ENCODE measurements around the gene IMMP2L.

The IMMP2L gene

GRCh38 chr7:111556977-111557376, 5.3 kb downstream of the IMMP2L start:
- DNase-seq: no peak

- DNase-seq: no peak
Observed at GRCh38 chr7:111554086-111554485, 8.2 kb downstream of the IMMP2L start.

- no peak for DNase-seq
Observed at GRCh38 chr7:111541067-111541466, 21.2 kb downstream of the IMMP2L start.

DNA sequence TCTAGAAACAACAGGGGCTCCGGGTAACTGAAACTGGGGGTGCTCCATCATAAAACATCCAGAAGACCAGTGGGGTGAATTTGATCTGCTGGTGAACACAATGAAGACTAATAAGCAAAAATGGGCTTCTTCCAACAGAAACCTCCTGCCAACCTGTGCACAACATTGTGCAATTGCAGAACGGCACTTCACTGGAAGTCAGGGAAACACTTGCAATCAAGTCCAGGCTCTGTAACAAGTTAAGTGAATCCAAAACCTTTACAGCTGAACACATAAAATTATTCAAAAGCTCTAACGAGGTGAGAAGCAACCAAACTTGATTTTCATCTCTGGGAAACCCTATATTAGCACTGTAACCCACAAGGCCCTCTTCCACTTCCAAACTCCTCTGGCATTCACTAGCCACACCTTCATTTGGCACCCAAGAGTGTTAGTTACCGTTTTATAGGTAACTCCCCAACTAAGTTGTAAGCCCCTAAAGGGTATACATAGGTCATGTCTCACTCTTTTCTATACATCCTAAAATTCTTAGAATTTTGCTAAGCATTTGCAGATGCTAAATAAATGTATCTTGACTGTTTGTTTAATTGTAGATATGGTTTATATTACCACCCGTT, 22.0 kb downstream of the IMMP2L start:
- no peak for DNase-seq

DNA sequence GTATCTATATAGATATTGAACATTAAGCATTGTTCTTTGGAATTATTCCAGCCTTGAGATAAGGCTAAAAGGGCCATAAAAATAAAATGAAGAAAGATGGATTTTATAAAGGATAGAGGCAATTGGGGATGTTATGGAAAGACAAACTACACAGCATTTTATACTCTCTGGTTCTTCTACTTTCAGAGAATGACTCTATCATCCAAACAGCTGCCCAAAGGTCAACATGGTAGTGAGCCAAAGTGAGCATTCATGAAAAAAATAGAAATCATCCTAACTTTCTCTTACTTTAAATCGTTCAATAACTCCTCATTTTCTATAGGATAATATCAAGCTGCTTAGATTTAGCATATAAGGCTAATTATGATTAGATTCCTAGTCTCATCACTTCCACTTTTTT, 25.2 kb downstream of the IMMP2L start:
- no peak for DNase-seq

GRCh38 chr7:111535142-111535870, 27.0 kb downstream of the IMMP2L start:
- no peak for DNase-seq

DNA sequence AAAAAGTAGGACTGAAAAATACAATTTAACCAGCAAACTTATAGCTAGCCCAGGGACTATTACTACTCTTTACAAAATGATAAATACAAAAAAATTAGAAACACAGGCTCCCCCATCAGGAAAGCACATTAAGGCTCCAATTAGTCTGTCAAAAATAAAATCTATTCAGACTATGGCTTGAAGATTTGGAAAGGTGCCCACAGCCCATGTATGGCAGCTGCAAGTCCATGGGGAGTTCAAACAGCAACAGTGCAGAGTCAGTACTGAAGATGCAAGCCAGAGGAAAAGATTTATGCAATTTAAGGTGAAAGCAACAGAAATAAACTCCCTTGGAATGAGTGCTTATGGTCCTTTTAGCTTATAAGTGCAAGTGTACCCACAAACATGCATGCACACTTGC, 29.7 kb downstream of the IMMP2L start:
- no peak for DNase-seq

- DNase-seq: no peak
Observed at GRCh38 chr7:111531993-111532392, 30.3 kb downstream of the IMMP2L start.

DNA sequence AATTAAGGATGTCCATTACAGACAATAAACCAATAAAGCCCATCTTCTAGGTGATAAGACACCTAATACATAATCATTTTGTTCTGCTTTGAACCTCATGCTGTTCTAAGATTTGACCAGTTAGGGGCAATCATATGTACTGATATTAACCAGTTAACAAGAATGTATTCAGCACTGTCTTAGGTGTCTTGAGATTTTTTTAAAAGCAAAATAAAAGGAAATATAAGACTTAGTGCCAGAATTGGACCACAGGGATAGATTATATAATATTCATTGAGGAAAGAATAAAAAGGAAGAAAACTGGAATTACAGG, 32.0 kb downstream of the IMMP2L start:
- DNase-seq: no peak

DNA sequence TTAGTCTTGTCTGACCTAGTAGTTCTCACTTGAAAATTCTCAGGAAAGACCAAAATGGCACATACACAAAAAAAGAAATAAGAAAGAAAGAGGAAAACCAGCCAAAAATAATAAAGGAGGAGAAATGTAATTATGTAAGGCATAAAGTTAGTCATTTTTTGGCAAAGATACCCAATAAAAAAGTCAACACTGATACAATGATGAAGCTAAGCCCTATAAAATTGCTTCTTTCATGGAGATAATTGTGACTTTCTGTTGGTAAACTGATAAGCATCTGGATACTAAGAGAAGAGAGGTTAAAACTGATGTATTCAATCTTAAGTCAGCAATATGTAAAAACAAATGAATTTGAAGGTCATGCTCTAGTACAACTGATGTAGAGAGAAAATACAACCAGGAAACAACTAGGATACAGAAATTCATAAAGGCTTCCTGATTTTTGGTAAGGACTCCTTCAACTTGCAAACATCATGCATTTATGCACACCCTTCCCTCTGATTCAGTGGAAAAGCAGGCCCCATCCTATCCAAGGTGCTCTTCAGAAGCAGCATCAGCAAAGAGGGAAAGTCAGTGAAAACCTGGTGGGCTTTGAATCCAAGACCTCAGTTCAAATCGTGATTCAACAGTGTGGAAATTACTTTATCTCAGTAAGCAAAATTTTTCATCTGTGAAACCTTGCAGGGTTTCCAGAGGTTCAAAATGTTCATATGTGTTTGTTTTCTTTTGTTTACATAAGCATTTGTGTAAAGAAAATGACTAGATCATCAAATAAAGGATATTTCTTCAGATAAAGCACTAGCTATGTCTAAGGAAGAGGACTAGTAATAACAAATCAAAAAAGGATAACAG, 32.6 kb downstream of the IMMP2L start:
- DNase-seq: no peak

DNA sequence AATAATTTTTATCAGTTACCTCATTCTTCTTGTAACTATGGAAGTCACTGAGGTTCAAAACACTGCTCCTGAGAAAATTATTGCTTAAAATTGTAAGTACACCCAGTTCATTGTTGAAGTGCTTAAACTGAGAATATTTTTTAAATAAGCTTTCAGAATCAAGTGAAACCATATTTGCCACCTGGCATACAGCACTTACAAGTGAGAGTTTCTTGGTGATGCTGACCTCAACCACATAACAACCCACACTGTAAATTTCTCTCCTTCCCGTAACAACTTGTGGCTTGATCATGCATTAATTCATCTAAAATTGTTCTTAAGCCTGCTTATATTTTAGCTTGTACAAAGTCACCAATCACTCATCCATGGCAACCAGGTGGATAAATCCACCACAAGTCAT, 34.0 kb downstream of the IMMP2L start:
- DNase-seq: no peak

- no peak for DNase-seq
Observed at GRCh38 chr7:111527545-111527944, 34.7 kb downstream of the IMMP2L start.

DNA sequence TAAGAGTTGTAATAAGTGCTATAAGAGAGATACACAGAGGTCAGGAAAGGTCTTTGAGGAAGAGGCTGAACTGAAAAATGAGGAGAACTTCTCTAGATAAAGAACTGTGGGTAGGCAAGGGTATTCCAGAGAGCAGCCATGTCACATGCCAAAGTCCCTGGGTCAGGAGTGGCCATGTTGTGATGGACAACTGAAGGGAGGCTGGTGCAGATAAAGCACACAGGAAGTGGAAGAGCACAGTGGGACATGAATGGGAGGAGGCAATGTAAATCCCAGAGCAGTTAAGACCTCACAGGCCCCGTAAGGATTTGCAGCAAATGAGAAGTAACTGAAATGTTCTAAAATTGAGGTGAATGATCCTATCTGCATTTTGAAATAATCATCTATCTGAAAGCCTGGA, 37.2 kb downstream of the IMMP2L start:
- DNase-seq: no peak

DNA sequence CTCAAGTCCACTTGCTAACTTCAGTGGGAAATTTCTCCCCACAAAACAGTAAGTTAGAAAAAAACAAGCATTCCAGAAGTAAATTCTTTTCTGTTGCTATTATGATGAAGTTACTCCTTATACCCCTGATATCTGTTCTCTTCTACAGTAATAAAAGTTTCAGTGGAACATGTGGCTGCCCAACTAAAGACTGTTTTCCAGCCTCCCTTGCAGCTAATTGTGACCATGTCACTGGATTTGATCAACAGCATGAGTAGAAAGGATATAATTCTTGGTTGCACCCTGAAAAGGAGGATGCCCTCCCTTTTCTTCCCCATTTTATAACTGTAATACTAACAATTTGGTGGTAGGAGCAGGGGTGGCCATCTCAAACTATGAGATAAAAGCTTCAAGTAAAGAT, 40.6 kb downstream of the IMMP2L start:
- no peak for DNase-seq

GRCh38 chr7:111518264-111518663, 44.0 kb downstream of the IMMP2L start:
- no peak for DNase-seq

GRCh38 chr7:111517549-111517951, 44.7 kb downstream of the IMMP2L start:
- DNase-seq: no peak

- DNase-seq: no peak
Observed at GRCh38 chr7:111516612-111517011, 45.7 kb downstream of the IMMP2L start.

- DNase-seq: no peak
Observed at GRCh38 chr7:111513566-111513965, 48.7 kb downstream of the IMMP2L start.

DNA sequence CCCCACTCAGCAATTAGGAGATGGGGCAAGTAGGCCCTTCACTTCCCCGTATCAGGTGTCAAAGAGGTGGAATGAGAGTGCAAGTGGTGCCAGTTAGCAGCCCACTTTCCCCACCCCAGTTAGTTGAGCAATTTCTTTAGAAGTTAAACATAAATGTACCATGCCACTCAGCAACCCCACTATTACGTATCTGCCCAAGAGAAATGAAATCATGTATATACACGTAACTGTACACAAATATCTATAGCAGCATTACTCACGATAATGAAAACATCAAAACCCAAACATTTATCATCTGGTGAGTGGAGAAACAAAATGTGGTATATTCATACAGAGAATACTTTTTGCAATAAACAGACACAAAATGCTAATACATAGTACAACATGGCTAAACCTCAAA, 50.4 kb downstream of the IMMP2L start:
- no peak for DNase-seq

DNA sequence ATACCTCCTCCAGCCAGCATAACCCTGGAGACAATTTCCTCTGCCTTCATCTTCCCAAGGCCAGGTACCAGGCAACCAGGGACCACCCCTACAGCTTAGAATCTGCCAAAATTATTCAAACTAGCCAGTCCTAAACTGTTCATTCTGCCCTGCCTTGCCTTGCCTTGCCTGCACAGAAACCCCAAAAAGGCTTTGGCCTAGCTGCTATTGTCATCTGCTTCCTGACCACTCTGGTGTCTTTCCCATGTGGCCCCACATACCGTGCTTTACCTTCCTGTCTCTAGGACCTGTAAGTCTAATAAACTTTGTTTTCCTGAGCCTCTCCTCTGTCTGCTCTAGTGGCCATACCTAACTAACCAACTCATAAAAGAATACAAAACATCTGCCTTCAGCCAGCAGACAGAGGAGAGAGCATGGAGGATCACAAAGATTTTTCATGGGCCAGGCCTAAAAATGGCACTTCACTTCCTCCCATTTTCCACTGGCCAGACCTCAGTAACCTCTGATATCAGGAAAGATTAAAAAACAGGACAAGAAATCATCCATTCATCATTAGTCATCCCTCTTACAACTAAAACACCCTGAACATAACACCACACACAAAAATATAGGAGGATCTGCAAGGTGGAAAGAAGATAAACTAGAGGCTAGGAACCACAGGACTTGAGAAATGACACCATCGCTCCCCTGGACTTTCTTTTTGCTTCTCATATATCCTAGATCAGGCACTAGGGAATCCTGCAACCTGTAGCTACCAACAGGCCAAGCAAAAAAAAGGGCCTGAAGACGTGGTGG, 51.5 kb downstream of the IMMP2L start:
- no peak for DNase-seq

DNA sequence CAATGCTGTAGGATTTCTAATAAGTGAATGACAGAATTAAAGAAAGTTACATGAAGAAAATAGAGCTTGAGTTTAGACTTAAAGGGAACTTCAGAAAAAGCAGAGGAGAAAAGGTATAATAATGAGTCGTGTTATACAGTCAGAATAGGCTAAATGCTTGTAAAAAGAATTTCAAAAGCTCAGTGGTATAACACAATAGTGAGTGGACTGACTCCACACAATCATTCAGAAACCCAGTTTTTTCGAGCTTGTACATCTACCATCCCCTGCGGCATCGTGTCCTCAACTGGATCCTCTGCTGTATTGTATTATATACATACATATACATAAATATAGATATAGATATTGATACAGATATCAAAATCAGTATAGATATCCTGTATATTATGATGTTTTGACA, 52.2 kb downstream of the IMMP2L start:
- no peak for DNase-seq

DNA sequence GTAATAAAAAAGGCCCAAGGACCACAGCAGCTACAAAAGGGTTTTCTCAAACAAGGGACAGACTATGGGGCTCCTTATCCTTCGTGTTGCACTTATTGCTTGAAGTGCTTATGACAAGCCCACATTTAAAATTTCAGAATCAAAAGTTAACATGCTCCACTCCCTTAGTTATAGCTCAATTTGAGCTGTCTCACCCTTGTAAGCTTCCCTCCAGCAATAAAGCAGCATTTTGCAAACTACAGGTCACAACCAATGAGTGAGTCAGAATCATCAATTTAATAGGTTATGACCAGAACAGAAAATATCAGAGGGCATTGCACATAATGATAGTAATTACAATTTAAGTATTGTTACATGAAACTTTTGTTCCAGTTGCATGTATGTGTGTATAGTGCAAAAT, 53.0 kb downstream of the IMMP2L start:
- no peak for DNase-seq

- DNase-seq: no peak
Observed at GRCh38 chr7:111508387-111508786, 53.9 kb downstream of the IMMP2L start.
